GM19467 (cell line): ENCODE measurements around the gene DSCAML1.

Experiments
- ATAC-seq: cut with Tn5 transposase; IDR thresholded peaks from one replicate; pipeline ENCODE4 v1.9.1; 2021; ENCODE audit warnings: mild to moderate bottlenecking, moderate library complexity; ENCODE audit not compliant: unreplicated experiment

Gene DSCAML1

GRCh38 chr11:117702946-117703598 lies 93.9 kb downstream of the DSCAML1 start:
- ATAC-seq: no peak

- no peak for ATAC-seq
These were observed 95.2 kb downstream of the DSCAML1 start for GRCh38 chr11:117701781-117702180.

- ATAC-seq: no peak
These were observed 96.5 kb downstream of the DSCAML1 start for GRCh38 chr11:117700551-117700950.

- no peak for ATAC-seq
These were observed 99.7 kb downstream of the DSCAML1 start for GRCh38 chr11:117697319-117697718.

- ATAC-seq: no peak
These were observed 100.5 kb downstream of the DSCAML1 start for GRCh38 chr11:117696540-117696939.

GRCh38 chr11:117693344-117693743 lies 103.7 kb downstream of the DSCAML1 start:
- ATAC-seq: no peak

- no peak for ATAC-seq
These were observed 105.5 kb downstream of the DSCAML1 start for GRCh38 chr11:117691516-117691915.

GRCh38 chr11:117691218-117691514 lies 105.8 kb downstream of the DSCAML1 start:
- ATAC-seq: no peak

GRCh38 chr11:117690484-117691217 lies 106.4 kb downstream of the DSCAML1 start:
- no peak for ATAC-seq

- ATAC-seq: no peak
These were observed 108.7 kb downstream of the DSCAML1 start for GRCh38 chr11:117688255-117688797.

- ATAC-seq: no peak
These were observed 109.2 kb downstream of the DSCAML1 start for GRCh38 chr11:117687776-117688175.

GRCh38 chr11:117686711-117687110 lies 110.3 kb downstream of the DSCAML1 start:
- ATAC-seq: no peak

GRCh38 chr11:117685566-117685965 lies 111.5 kb downstream of the DSCAML1 start:
- ATAC-seq: no peak

- ATAC-seq: no peak
These were observed 112.3 kb downstream of the DSCAML1 start for GRCh38 chr11:117684731-117685130.

GRCh38 chr11:117684111-117684510 lies 112.9 kb downstream of the DSCAML1 start:
- no peak for ATAC-seq

- ATAC-seq: no peak
These were observed 115.6 kb downstream of the DSCAML1 start for GRCh38 chr11:117681438-117681837.

GRCh38 chr11:117679461-117679860 lies 117.6 kb downstream of the DSCAML1 start:
- no peak for ATAC-seq

GRCh38 chr11:117678658-117679406 lies 118.2 kb downstream of the DSCAML1 start:
- ATAC-seq: no peak

GRCh38 chr11:117677729-117678310 lies 119.2 kb downstream of the DSCAML1 start:
- no peak for ATAC-seq

GRCh38 chr11:117676501-117676900 lies 120.5 kb downstream of the DSCAML1 start:
- ATAC-seq: no peak

GRCh38 chr11:117673602-117674001 lies 123.4 kb downstream of the DSCAML1 start:
- ATAC-seq: no peak
